Stimulated activated CD8-positive, alpha-beta memory T cell treated with anti-CD3 and anti-CD28 coated beads, Interleukin-7, amount 100 ng/mL, for 1 hour (primary cell): ENCODE results near the gene RPS8.
"Not testable (repeated sequence)": the region's sequence is repeated elsewhere in the genome, so short reads cannot be mapped to it uniquely, and the experiment has no call there.

Experiments
- DNase-seq, 2 donors: peaks; one replicate each; pipeline ENCODE4 v3.0.0-alpha.2; 2020; ENCODE audit warnings: low read depth in 2 of 2

Gene RPS8

DNA sequence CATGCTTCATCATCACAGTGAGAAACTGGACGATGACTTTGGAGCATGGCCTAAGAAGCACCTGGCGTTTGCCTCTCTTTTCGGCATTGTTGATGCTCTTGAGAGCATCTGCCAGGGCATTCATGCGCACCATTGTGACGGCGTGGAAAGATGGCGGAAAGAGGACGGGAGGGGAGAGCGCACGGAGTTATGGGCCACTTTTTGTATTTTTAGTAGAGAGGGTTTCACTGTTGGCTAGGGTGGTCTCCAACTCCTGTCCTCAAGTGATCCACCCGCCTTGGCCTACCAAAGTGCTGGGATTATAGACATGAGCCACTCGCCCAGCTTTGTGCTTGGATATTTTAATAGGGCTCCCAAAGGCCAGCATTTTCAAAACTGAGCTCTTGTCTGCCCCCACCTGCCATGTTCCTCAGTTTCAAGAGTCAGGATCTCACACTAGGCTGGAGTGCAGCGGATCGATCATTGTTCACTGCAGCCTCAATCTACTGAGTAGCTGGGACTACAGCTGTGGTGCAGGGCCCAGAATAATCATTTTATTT, 5.3 kb downstream of the RPS8 start:
- DNase-seq, result no peak

DNA sequence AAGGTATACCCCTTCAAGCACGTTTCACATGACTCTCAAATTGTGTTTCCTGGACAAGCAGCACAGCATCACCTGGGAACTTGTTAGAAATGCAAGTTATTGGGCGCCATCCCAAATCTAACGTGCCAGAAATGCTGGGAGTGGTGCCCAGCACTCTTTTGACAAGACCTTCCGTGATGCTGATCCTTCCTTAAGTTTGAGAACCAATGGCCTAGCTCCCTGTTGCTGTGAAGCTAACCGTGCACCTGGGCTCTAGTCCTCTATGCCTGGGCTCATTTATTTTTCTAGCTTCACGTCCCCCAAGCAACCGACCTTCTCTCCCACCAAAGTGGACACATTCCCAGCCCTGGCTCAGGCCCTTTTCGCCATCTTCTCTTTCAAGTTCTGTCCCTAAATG, 8.4 kb downstream of the RPS8 start:
- DNase-seq, result no peak

DNA sequence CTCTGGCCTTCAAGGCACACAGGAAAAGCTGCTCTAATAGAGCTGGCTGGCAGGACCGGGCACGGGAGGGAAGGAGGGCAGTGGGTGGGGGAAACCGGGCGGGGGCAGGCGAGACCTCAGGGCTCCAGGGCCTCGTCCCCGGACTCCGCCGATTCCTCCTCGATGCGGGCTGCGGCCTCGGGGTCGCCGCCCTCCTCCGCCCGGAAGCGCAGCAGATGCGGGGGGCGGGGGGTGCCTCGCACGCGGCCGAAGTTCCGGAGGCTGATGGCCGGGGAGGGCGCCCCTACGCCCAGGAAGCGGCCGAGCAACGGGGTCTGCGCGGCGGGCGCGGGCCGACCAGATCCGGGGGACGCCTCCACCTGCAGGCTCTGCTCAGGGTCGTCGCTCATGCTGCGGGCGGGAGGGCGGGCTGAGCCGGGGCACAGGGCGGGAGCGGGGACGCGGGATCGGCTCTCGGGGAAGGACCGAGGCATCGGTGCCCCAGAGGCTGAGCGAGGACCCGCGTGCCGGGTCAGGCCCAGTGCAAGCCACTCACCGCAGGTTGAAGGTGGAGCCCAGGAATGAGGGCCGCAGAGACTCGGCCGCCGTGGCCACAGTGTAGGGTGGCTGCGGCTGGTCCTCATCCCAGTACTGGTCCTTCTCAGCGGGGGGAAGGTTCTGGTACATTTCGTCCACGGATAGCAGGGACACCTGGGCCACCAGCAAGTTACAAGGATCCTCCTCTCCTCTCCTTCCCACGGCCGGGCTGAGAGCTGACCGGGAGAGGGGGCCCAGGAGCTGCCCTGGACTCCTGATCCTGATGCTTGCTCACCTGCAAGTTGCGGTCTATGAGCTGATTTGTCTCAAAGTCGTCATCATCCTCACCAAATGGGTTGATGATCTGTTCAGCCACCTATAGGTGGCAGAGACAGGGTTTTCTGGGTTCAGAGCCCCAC, 9.0 kb downstream of the RPS8 start:
- DNase-seq, result no peak

DNA sequence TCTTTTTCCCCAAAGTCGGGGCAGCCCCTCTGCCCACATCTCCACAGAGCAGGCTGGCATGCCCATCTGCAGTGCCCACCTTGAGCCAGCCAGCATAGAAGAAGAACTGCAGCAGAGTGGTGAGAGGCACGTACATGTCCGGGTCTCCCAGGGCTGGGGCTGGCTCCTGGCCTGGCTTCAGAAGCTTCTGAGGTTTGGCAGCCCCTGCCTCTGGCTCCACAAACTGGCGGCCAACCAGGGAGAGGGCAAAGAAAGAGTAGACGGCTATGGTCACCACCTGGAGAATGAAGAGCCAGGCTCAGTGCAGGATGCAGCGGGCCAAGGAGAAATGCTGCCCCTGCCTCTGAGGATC, 9.7 kb downstream of the RPS8 start:
- DNase-seq, result no peak

DNA sequence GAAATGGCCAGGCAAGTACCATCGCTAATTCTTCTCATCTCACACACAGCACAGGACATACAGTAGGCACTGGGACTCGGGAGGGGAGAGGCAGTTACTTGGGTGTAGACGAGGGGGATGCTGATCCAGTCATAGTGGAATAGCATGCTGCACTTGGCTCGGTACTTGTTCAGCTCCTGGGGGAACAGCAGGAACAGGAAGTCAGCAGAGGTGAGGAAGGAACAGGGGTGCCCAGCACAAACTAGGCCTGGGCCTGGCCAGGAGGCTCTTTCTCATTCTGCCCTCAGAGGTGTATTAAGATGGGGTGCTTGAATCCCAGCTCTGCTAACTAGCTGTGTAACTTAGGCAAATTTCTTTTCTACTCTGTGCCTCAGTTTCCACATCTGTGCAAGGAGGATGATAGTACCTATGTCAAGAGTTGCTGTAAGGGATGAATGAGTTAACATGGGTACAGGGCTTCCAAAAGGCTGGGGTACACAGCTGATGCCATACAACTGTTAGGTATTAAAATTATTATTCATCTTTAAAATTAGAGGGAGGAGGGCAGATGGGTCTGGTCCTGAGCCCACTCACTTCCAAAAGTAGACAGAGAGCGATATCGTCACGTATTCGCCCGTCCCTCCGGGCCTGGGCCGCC, 10.3 kb downstream of the RPS8 start:
- no peak for DNase-seq

DNA sequence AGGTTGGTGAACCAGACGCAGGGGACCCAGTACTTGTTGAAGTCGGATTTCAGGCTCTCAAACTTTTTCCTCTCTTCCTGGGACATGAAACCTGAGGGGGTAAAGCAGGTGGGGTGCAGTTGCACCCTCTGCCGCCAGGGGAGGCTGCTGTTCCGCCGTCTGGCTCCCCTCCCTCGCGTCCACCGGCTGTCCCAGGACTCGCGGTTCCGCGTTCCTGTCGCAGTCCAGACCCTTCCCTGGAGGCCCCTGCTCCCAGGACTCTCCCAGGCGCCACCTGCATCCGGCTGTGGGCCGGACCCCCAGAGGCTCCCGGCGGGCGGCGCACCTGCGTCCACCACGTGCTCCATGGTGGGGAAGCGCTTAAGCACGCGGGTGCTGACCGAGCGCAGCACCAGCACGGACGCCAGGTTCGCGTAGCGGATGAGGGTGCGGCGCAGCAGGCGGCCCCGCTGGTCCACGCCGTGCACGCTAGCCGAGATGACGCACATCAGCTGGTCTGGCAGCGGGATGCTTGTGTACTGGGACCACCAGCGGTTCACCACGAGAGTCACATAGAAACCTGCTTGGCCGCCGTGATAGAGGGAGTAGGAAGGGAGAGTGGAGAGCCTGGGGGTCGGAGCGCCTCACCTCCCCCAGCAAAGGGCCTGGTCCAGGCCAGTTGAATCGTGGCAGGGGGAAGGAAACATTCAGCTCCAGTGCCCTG, 10.9 kb downstream of the RPS8 start:
- DNase-seq, result peak; percentile 55 to 57

DNA sequence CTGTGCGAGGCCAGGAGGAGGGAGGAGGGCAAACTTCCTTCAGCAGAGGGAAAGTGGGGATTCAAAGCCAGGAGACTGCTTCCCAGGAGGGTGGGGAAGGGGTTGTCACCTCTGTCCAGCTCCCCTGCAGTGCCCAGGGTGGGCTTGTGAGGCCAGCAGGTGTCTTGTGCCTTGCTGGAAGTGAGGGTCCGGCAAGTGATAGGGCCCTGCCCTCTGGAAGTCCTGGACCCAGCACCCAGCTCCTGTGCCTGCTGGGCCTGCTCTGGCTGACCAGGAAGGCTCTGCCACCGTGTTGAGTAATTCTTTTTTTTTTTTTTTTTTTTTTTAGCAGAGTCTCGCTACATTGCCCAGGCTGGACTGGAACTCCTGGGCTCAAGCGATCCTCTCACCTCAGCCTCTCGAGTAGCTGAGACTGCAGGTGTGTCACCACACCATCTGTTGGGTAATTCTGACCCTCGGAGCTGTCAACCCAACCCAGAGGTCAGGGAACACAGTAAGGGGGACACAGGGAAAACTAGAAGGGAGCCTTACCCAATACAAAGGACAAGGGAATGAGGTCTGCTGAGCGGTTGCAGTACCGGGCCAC, 11.6 kb downstream of the RPS8 start:
- no peak for DNase-seq

DNA sequence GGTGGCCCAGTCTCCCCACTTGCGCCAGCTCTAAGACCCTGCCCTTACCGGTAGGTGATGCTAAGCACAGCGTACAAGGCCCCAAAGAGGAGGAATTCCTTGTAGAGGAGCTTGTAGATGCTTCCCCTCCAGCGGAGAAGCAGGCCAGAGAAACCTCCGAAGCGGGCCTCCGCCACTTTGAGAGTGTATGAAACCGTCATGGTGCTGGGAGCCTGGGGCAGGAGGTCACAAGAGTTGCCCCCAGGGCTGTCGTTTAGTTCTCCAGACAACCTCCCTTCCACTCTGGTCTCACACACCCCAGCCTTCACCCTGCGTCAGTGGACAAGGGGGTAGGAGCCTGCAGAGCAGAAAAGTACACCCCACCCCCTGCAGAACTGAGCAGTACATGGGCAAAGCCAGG, 12.2 kb downstream of the RPS8 start:
- no peak for DNase-seq

DNA sequence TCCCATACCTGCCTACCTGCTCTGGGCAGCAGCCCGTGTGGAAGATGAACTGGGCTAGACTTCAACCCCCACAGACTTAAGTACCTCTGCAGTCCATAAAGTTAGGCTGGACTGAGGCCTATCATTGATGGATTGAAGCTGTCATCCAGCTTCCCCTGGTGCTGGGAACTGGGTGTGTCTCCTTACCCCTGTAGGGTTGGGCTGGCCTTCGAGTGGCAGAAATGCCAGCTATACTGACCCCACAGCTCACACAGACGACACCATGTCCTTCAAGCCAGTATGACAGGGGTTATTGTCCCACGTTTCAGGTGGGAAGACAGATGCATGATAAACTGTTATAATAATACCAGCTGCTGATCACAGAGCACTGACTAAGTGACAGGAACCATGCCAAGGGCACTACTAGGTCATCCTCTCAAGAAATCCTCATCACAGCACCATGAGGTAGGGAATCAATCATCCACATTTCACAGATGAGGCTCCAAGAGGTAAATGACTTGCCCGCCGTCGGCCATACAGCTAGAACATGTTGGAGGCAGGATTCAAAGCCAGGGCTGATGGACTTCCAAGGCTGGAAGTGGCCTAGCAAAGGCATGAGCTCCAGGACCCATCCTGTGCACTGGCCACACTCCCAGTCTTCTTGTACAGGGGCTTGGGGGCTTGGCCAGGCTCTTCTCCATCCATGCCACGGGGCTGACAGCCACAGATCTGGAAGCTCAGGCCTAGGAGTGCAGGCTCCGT, 12.9 kb downstream of the RPS8 start, which contains the start of gene BEST4:
Gene BEST4, minus strand, starts transcription at position 51 of the 741 bp plus-strand sequence. CDS start 465 bp downstream, outside the sequence.
- DNase-seq, result no peak

DNA sequence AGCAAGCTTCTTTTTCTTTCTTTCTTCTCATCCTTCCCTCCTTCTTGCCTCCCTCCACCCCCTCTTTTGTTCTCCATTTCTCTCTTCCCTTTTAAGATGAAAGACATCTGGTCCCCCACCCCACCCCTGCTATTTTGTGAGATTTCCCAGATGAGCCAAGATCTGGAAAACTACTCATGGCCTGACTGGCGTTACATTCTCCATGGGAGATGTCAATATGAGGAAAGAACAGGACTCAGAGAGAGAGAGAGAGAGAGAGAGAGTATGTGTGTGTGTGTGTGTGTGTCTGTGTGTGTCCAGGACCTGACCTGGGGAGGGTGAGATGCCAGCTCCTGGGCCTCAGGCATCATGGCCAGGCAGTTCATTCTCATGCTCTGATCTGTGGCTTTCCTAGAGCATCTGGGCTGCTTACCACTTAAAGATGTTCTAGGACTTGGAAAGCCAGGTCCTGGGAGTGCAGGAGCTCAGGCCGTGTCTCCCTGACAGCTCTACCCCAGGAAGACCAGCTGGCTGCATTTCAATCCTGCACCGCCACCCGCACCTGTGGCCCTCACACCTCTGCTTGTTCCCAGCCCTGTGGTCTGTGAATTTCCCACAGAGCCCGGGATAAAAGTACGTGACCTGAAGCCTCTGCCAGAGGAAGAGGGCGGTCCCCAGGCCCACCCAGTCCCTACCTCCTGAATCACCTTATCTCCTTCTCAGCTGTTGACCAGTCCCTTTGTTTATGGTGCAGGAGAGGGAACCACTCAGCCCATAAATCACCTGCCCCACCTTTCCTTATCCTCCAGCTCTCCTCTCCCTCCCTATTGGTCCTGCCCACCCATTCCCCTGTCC, 15.8 kb downstream of the RPS8 start:
- no peak for DNase-seq

DNA sequence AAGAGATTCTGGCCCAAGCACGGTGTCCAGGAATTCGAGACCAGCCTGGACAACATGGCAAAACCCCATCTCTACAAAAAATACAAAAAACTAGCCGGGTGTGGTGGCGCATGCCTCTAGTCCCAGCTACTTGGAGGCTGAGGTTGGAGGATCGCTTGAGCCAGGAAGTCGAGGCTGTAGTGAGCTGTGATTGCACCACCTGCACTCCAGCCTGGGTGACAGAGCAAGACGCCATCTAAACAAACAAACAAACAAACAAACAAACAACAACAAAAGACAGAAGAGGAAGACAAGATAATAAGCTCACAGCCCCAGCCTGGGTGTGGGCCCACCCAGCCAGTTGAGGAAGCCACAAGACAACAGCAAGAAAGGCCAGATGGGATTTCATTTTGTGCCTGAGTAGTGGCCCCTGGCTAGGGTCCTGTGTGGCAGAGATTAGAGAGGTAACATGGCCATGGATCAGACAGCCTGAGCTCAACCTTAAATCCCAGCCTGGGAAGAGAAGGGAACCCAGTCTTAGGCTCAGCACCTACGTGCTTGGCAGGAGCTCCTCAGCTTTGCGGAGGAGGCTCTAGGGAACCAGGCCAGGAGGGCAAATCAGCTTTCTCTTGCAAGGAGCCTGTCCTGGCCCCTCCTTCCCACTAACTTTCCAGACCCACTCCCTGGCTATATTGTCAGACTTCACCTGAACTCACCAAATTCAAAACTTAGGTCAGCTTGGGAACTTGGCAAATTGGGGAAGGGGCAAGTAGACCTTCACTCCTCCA, 17.6 kb downstream of the RPS8 start:
- DNase-seq, result no peak

DNA sequence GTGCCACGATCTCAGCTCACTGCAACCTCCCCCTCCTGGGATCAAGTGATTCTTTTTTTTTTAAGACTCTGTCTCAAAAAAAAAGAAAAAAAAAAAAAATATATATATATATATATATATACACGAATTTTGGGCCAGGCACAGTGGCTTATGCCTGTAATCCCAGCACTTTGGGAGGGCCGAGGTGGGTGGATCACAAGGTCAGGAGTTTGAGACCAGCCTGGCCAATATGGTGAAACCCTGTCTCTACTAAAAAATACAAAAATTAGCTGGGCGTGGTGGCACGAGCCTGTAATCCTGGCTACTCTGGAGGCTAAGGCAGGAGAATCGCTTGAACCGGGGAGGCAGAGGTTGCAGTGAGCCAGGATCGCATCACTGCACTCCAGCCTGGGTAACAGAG, 22.5 kb downstream of the RPS8 start:
- not testable (repeated sequence) for DNase-seq

DNA sequence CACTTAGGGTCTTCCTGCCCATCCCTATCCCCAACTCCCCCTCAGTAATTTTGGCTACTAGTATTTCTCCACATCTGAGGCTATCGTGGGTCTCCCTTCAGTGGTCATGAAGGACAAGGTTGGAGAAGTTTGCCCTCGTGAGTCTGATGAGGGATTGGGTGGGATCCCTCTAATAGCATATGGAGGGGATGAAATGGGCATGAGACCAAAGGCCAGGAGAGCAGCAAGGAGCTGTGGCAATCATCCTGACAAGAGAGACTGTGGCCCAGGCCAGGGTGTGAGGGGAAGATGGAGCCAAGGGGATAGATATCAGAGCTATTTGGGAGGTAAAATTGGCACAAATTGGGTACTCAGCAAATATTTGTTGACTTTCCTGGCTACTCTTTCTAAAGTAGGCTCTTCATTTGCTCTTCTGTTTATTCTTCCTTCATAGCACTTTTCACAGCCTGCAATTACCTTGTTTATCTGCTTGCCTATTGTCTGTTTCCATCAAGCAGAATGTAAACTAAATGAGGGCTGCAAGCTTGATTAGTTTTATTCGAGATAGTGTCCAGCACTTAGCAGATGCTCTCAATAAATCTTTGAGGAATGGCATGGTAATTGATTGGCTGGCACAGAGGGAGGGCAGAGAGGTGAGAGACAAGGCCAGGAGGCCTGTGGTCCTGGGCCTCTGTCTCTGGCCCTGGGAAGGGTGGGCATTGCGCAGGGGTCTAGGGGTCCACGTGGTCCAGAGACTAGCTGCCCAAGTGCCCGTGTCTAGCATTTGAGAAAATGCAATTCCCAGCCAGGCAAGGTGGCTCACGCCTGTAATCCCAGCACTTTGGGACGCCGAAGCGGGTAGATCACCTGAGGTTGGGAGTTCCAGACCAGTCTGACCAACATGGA, 23.4 kb downstream of the RPS8 start:
- no peak for DNase-seq

DNA sequence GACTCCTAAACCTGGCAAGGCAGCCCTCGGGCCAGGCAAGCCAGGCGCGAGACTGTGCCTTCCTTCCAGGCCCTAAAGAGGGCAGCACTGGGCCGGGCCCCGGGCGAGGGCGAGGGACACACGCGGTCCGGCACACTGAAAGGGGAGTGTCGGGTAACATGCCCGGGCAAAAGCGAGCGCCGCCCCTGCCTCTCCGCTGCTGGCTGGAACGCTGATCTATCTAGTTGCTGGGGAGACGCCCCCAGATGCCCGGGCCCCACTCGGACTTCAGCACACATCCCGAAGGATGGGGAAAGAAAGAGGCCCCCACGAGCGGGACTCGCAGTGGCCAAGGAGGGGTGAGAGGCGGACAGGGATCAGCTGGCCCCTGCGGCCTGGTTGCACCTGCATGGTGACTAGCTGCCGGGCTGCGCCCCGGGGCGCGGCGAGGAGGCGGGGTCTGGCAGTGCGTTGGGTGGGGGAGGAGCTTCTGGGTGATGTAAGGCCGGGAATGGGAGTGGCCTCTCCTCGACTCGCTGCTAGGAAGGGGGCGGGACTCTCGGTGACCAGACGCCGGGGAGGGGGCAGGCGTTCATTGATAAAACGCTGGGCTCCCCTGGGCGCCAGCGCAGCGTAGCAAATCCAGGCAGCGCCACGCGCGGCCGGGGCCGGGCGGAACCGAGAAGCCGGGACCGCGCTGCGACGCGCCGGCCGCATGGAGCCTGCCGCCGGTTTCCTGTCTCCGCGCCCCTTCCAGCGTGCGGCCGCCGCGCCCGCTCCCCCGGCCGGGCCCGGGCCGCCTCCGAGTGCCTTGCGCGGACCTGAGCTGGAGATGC, 24.6 kb downstream of the RPS8 start, which contains the start of gene PLK3:
Gene PLK3, plus strand, starts transcription at position 608 of the 815 bp plus-strand sequence. Its CDS starts 87 bp downstream, at position 695.
- DNase-seq, result peak; percentile 95

DNA sequence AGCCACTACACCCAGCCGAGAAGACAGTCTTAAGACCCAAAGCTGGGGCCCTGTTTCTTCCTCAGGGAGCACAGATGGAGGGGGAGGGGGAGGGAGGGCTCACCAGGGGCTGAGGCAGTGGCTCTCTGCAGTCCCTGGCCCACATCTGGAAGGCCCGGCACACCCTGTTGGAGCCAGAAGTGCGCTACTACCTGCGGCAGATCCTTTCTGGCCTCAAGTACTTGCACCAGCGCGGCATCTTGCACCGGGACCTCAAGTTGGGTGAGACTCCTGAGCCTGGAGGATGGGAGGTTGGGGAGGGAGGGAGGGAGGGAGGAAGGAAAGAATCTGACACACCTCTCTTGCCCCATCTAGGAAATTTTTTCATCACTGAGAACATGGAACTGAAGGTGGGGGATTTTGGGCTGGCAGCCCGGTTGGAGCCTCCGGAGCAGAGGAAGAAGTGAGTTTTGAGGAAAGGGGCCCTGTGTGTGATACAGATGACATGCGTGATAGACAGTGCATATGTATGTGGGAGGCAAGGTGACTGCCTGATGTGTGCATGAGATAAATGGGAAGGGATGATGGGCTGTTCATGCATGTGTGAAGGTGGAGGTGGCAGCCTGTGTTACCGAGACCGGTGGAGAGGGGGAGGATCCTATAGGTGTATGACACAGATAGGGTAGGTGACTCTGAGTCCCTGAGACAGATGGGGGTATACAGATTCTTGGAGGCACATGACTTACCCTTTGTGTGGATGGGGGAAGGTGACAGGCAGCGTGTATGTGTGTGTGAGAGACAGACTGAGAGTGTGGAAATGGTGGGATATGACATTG, 26.4 kb downstream of the RPS8 start:
- DNase-seq, result no peak

DNA sequence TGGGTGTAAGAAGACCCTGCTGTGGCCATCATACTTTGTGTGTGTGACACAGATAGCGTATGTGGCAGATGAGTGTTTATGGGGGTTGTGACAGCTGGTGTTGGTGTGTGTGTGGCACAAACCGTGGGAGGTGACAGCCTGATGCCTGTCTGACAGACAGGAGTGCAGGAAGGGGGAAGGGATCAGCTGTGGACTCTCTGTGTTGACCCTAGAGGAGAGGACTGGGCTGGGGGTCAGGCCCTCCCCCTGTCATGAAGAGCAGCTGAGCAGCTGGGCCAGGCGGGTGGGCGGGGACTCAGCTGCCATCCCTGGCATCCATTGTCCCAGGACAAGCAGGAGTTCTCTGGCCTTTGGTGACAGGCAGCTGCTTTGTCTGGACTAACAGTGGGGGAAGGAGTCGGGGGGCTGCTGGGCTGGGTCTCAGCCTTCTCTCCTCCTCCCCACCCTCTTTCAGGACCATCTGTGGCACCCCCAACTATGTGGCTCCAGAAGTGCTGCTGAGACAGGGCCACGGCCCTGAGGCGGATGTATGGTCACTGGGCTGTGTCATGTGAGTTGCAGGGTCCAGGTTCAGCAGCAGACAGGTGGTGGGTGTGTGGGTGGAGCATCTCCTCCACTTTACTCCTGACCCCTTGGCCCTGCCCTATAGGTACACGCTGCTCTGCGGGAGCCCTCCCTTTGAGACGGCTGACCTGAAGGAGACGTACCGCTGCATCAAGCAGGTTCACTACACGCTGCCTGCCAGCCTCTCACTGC, 27.1 kb downstream of the RPS8 start:
- DNase-seq, result no peak
